H1 (cell line): ENCODE measurements around the gene FKBP5. TPM values are rescaled to one million over a fixed set of nuclear protein-coding genes. Genes with fewer than 3 reads are reported as not detected.
"Not testable (repeated sequence)": the region's sequence is repeated elsewhere in the genome, so short reads cannot be mapped to it uniquely, and the experiment has no call there.

Experiments
- CTCF ChIA-PET: fragments of 300-600 bp; sonication (Branson Sonifier 250); formaldehyde crosslinking; loops from one replicate; lab custom pipeline; 2021; ENCODE audit not compliant: partially characterized antibody; lab: Charles Lee
- POLR2A ChIA-PET: fragments of 300-600 bp; sonication (Branson Sonifier 250); formaldehyde crosslinking; loops from one replicate; lab custom pipeline; 2021; ENCODE audit warnings: inconsistent platforms; ENCODE audit not compliant: partially characterized antibody; lab: Charles Lee
- DNase-seq, 2 experiments: peaks; one replicate each; pipeline versions ENCODE4 v3.0.0 to v3.0.0-alpha.2; 2010 to 2022; ENCODE audit warnings: low spot score in 2 of 2, low read depth in 1 of 2, mixed read lengths in 1 of 2
- FAIRE-seq: peaks from 2 replicates; lab custom pipeline; 2011; peaks lifted over from hg19 to GRCh38; lab: Jason Lieb, UNC
- H2AFZ ChIP-seq: 2 replicates; pipeline ENCODE4 v1.8.1; 2012; ENCODE audit warnings: low read length, inconsistent platforms
- H2AK5ac ChIP-seq: 2 replicates; pipeline ENCODE4 v1.6.1; 2013; ENCODE audit warnings: low read depth, low read length
- H2BK120ac ChIP-seq: replicated peaks from 2 replicates; pipeline ENCODE3; 2013; ENCODE audit warnings: low read depth, low read length, inconsistent platforms
- H2BK12ac ChIP-seq: 2 replicates; pipeline ENCODE4 v1.6.1; 2013; ENCODE audit warnings: low read depth, low read length
- H2BK15ac ChIP-seq: 2 replicates; pipeline ENCODE4 v1.6.1; 2013; ENCODE audit warnings: low read length
- H2BK20ac ChIP-seq: 2 replicates; pipeline ENCODE4 v1.6.1; 2013; ENCODE audit warnings: low read length
- H2BK5ac ChIP-seq: 2 replicates; pipeline ENCODE4 v1.6.1; 2013; ENCODE audit warnings: low read depth, low read length
- H3K14ac ChIP-seq: 2 replicates; pipeline ENCODE4 v1.6.1; 2013; ENCODE audit warnings: inconsistent platforms; ENCODE audit not compliant: insufficient read length
- H3K18ac ChIP-seq: 2 replicates; pipeline ENCODE4 v1.6.1; 2013; ENCODE audit warnings: low read length; ENCODE audit errors: extremely low read depth
- H3K23ac ChIP-seq: 2 replicates; pipeline ENCODE4 v1.6.1; 2013; ENCODE audit warnings: inconsistent platforms; ENCODE audit not compliant: insufficient read length
- H3K23me2 ChIP-seq: 2 replicates; pipeline ENCODE4 v1.6.1; 2013; ENCODE audit warnings: low read depth, low read length
- H3K27ac ChIP-seq: 2 replicates; pipeline ENCODE4 v1.6.1; 2011; ENCODE audit warnings: low read depth, low read length, inconsistent platforms
- H3K27me3 ChIP-seq, 4 experiments: replicated peaks in 1 of 4; 1 replicate in 1 of 4; 2 replicates in 3 of 4; pipeline versions ENCODE4 v1.6.1 to v1.8.1; 2011 to 2013; ENCODE audit warnings: low read length in 3 of 4, mild to moderate bottlenecking in 3 of 4, inconsistent platforms in 2 of 4, mixed read lengths in 2 of 4, moderate library complexity in 1 of 4; ENCODE audit not compliant: control insufficient read depth in 3 of 4, insufficient read depth in 3 of 4; ENCODE audit errors: extremely low read depth in 1 of 4
- H3K36me3 ChIP-seq, 4 experiments: 2 replicates each; pipeline versions ENCODE4 v1.6.1 to v1.8.1; 2011 to 2013; ENCODE audit warnings: mild to moderate bottlenecking in 4 of 4, low read length in 3 of 4, moderate library complexity in 2 of 4, control low read depth in 1 of 4, inconsistent platforms in 1 of 4; ENCODE audit not compliant: insufficient read depth in 4 of 4, control insufficient read depth in 2 of 4
- H3K4ac ChIP-seq: replicated peaks from 2 replicates; pipeline ENCODE3; 2013; ENCODE audit warnings: low read length, low read depth, mixed read lengths, inconsistent platforms; ENCODE audit not compliant: insufficient read length
- H3K4me1 ChIP-seq, 4 experiments: replicated peaks in 1 of 4; 1 replicate in 1 of 4; 2 replicates in 3 of 4; pipeline versions ENCODE4 v1.6.1 to v1.8.1; 2011 to 2013; ENCODE audit warnings: low read length in 3 of 4, inconsistent platforms in 2 of 4, mixed read lengths in 1 of 4; ENCODE audit not compliant: insufficient read depth in 4 of 4, control insufficient read depth in 3 of 4
- H3K4me2 ChIP-seq, 2 experiments: 2 replicates each; pipeline versions ENCODE4 v1.6.1 to v1.8.1; 2011 to 2013; ENCODE audit warnings: low read depth in 2 of 2, low read length in 2 of 2, control low read depth in 1 of 2, inconsistent platforms in 1 of 2, mild to moderate bottlenecking in 1 of 2; ENCODE audit not compliant: insufficient read depth in 1 of 2
- H3K4me3 ChIP-seq, 4 experiments: fragments of 200-600, 300-600 bp in 1 of 4; sonication (generic), shearing (Covaris generic), sonication (Bioruptor Twin) in 1 of 4; 2 replicates each; pipeline versions ENCODE4 v1.5.1 to v1.8.1; 2011 to 2016; ENCODE audit warnings: low read length in 4 of 4, low read depth in 3 of 4, control low read depth in 2 of 4, inconsistent platforms in 2 of 4, mild to moderate bottlenecking in 2 of 4, mixed read lengths in 1 of 4, moderate library complexity in 1 of 4; ENCODE audit not compliant: insufficient read depth in 2 of 4; ENCODE audit errors: extremely low read depth in 1 of 4
- H3K56ac ChIP-seq: replicated peaks from 2 replicates; pipeline ENCODE3; 2013; ENCODE audit warnings: low read depth, mild to moderate bottlenecking, mixed read lengths, low read length, inconsistent platforms; ENCODE audit not compliant: insufficient read length
- H3K79me1 ChIP-seq: 2 replicates; pipeline ENCODE4 v1.6.1; 2013; ENCODE audit warnings: low read depth, low read length, control low read depth
- H3K79me2 ChIP-seq, 2 experiments: 2 replicates each; pipeline versions ENCODE4 v1.6.1 to v1.8.1; 2012 to 2013; ENCODE audit warnings: low read length in 2 of 2, mild to moderate bottlenecking in 2 of 2, inconsistent platforms in 1 of 2; ENCODE audit not compliant: insufficient read depth in 2 of 2, control insufficient read depth in 1 of 2
- H3K9ac ChIP-seq, 4 experiments: replicated peaks in 1 of 4; 1 replicate in 1 of 4; 2 replicates in 3 of 4; pipeline versions ENCODE4 v1.6.1 to v1.8.1; 2011 to 2013; ENCODE audit warnings: low read depth in 3 of 4, low read length in 3 of 4, control low read depth in 2 of 4, mild to moderate bottlenecking in 2 of 4, moderate library complexity in 2 of 4, inconsistent platforms in 1 of 4; ENCODE audit errors: extremely low read depth in 1 of 4
- H3K9me3 ChIP-seq, 2 experiments: 2 replicates each; pipeline versions ENCODE4 v1.6.1 to v1.8.1; 2012 to 2013; ENCODE audit warnings: mild to moderate bottlenecking in 2 of 2, moderate library complexity in 2 of 2, control low read depth in 1 of 2, inconsistent platforms in 1 of 2, low read depth in 1 of 2, low read length in 1 of 2, mixed read lengths in 1 of 2; ENCODE audit not compliant: insufficient read depth in 2 of 2
- H4K20me1 ChIP-seq, 2 experiments: replicated peaks in 1 of 2; 2 replicates each; pipeline versions ENCODE3 to v1.8.1; 2011 to 2013; ENCODE audit warnings: inconsistent platforms in 2 of 2, low read length in 2 of 2, mild to moderate bottlenecking in 1 of 2; ENCODE audit not compliant: insufficient read depth in 2 of 2, control insufficient read depth in 1 of 2
- H4K5ac ChIP-seq: 2 replicates; pipeline ENCODE4 v1.6.1; 2013; ENCODE audit warnings: low read length, low read depth, mixed read lengths, inconsistent platforms; ENCODE audit not compliant: insufficient read length
- H4K8ac ChIP-seq: 2 replicates; pipeline ENCODE4 v1.8.0; 2013; ENCODE audit warnings: mild to moderate bottlenecking, moderate library complexity, low read length, inconsistent platforms; ENCODE audit not compliant: insufficient read depth; ENCODE audit errors: extremely low read depth
- H4K91ac ChIP-seq: replicated peaks from 2 replicates; pipeline ENCODE3; 2013; ENCODE audit warnings: low read length, mixed read lengths, inconsistent platforms; ENCODE audit not compliant: insufficient read length
- WGBS, 2 experiments: shearing (Covaris generic) in 1 of 2; methylation state at CpG; one replicate each; pipeline versions ENCODE4 v1.1.6 to v1.1.7; 2013 to 2015; ENCODE audit warnings: low lambda C conversion rate in 2 of 2, mixed read lengths in 2 of 2, inconsistent platforms in 1 of 2, low coverage in 1 of 2, missing lambda C conversion rate in 1 of 2; ENCODE audit not compliant: insufficient replicate concordance in 2 of 2, insufficient coverage in 1 of 2, insufficient read length in 1 of 2; ENCODE audit errors: extremely low coverage in 1 of 2, missing lambda C conversion rate in 1 of 2; 5-methylcytosine and 5-hydroxymethylcytosine counted together
- polyA plus RNA-seq, 7 experiments: library from polyadenylated mRNA; depleted of rRNA in 3 of 7; stranded (reverse) in 5 of 7; unstranded in 2 of 7; fragments of >200 nt in 5 of 7; fragments of 200-250 nt in 2 of 7; gene quantifications; 1 replicate in 5 of 7; 2 replicates in 1 of 7; 4 replicates in 1 of 7; pipeline versions ENCODE4 v1.2.1 to v1.2.3, GENCODE V29; 2011 to 2013; ENCODE audit warnings: missing spikeins in 2 of 7, mixed read lengths in 2 of 7
- total RNA-seq: library from RNA; stranded (reverse); fragmentation: NEBNext Ultra II Directional; extraction: Animal tissue kit (Norgen Biotek cat#: 25700); gene quantifications from 2 replicates; pipeline ENCODE4 v1.2.1, GENCODE V29; 2021

Gene FKBP5
- total and polyA plus RNA-seq, 2 of the 8 experiments (the other 6 are each of a cell fraction or from before 2014, with no cell fraction given), result 14.3 to 40.4 TPM

GRCh38 chr6:35698430-35698829, 9.7 kb upstream of the FKBP5 start:
- H2BK120ac ChIP-seq, H3K27ac ChIP-seq, H2BK5ac ChIP-seq, H3K23ac ChIP-seq, FAIRE-seq, H3K36me3 ChIP-seq, H3K79me2 ChIP-seq, H3K9me3 ChIP-seq, H3K23me2 ChIP-seq, H2BK15ac ChIP-seq, H4K20me1 ChIP-seq, H3K4me3 ChIP-seq, H3K9ac ChIP-seq, H3K18ac ChIP-seq, CTCF ChIA-PET, H2BK20ac ChIP-seq, H3K4me2 ChIP-seq, H3K56ac ChIP-seq, H4K5ac ChIP-seq, DNase-seq, H2AK5ac ChIP-seq, H3K14ac ChIP-seq, H4K91ac ChIP-seq, H2BK12ac ChIP-seq, H3K79me1 ChIP-seq, H3K4ac ChIP-seq, POLR2A ChIA-PET, H3K4me1 ChIP-seq, H4K8ac ChIP-seq, H3K27me3 ChIP-seq: not testable (repeated sequence)
- peak overlapping the region; percentile 60; the same call in 1 of the 2 replicates for H2AFZ ChIP-seq
- 93% methylated on average over 7 of the region's 7 CpGs; no CpG with 5 or more reads in 1 of the 2 experiments for WGBS, 2 experiments
